Mammary epithelial cell (primary cell): ENCODE measurements around the gene IMP3.

Experiments used
- EZH2 ChIP-seq: IDR thresholded peaks from 2 replicates; pipeline ENCODE4 v1.6.1; 2012; ENCODE audit warnings: low read length, inconsistent platforms, borderline replicate concordance
- TF ChIP-seq, protein P1 (sequence below), 2 donors: IDR thresholded peaks in 1 of 2; conservative IDR thresholded peaks in 1 of 2; 2 replicates each; pipeline ENCODE4 v1.5.1; 2011 to 2012; ENCODE audit warnings: inconsistent platforms in 2 of 2, low read length in 2 of 2, mild to moderate bottlenecking in 2 of 2, control low read depth in 1 of 2, low read depth in 1 of 2; ENCODE audit not compliant: insufficient read depth in 1 of 2; ENCODE audit errors: extremely low read depth in 1 of 2

DNA sequence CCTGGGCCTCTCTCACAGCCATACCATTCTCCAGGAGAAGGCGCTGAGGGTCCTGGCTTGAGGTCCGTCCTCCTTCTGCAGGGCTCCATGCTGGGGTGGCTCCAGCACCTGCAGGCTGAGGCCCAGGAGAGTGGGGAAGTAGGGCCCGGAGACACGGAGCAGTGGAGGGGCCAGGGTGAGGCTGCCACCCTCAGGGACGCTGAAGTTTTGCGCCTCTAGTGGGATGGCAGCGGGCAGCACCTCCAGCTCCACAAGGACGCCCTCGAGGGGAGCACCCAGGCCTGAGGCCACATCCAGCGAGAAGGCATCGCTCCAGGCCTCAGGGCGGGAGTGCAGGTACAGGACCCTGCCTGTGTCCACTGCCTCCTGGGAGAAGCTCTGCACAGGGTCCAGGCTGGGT is 45.2 kb upstream of the IMP3 start:
- TF ChIP-seq, protein P1, sequence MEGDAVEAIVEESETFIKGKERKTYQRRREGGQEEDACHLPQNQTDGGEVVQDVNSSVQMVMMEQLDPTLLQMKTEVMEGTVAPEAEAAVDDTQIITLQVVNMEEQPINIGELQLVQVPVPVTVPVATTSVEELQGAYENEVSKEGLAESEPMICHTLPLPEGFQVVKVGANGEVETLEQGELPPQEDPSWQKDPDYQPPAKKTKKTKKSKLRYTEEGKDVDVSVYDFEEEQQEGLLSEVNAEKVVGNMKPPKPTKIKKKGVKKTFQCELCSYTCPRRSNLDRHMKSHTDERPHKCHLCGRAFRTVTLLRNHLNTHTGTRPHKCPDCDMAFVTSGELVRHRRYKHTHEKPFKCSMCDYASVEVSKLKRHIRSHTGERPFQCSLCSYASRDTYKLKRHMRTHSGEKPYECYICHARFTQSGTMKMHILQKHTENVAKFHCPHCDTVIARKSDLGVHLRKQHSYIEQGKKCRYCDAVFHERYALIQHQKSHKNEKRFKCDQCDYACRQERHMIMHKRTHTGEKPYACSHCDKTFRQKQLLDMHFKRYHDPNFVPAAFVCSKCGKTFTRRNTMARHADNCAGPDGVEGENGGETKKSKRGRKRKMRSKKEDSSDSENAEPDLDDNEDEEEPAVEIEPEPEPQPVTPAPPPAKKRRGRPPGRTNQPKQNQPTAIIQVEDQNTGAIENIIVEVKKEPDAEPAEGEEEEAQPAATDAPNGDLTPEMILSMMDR (conservative IDR thresholded peaks at IDR 0.05 in 1 of 2, IDR thresholded peaks at IDR 0.05 in 1 of 2; ENCODE audit: extremely low read depth in 1 of 2, insufficient read depth in 1 of 2, low read depth in 1 of 2, low read length in 2 of 2), result no peak
- no peak for TF ChIP-seq EZH2
